ENCODE measurements around the gene IP6K2. TPM values are rescaled to one million over a fixed set of nuclear protein-coding genes. Genes with fewer than 3 reads are reported as not detected.
"Not testable (repeated sequence)": the region's sequence is repeated elsewhere in the genome, so short reads cannot be mapped to it uniquely, and the experiment has no call there.

The IP6K2 gene
- polyA plus RNA-seq, 1 experiment, result 110 TPM

DNA sequence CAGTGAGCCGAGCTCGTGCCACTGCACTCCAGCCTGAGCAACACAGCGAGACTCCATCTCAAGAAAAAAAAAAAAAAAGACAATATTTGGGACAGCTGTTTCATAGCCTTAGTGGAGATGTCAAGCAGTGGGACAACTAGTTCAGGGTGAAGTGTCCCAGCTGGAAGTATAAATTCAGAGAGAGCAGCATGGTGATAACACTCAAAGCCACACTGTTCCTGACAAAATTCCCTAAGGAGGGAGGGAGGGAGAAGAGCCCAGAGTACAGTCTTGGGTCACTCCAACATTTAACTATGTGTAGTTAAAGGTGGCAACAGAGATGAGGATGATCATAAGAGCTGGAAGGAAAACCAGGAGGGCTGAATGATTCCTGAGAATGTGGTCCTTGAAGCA lies 21.1 kb upstream of the IP6K2 start:
- no peaks in the 10 kb centered on the region for H3K27me3 ChIP-seq (ENCODE audit: control insufficient read depth, insufficient read depth, low read length)
- no peak for DNase-seq (ENCODE audit: low read depth, low spot score)
- TF ChIP-seq, protein P1, sequence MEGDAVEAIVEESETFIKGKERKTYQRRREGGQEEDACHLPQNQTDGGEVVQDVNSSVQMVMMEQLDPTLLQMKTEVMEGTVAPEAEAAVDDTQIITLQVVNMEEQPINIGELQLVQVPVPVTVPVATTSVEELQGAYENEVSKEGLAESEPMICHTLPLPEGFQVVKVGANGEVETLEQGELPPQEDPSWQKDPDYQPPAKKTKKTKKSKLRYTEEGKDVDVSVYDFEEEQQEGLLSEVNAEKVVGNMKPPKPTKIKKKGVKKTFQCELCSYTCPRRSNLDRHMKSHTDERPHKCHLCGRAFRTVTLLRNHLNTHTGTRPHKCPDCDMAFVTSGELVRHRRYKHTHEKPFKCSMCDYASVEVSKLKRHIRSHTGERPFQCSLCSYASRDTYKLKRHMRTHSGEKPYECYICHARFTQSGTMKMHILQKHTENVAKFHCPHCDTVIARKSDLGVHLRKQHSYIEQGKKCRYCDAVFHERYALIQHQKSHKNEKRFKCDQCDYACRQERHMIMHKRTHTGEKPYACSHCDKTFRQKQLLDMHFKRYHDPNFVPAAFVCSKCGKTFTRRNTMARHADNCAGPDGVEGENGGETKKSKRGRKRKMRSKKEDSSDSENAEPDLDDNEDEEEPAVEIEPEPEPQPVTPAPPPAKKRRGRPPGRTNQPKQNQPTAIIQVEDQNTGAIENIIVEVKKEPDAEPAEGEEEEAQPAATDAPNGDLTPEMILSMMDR (IDR thresholded peaks at IDR 0.05; ENCODE audit: low read depth, low read length), result no peak
- CTCF ChIA-PET, result interaction anchor here (0.7 to 2.4 kb wide), 7 partner anchors 11 to 127 kb away, joined by 3 to 33 read pairs (median 7); partner anchors contain the start of gene SLC26A6
- H3K27ac ChIP-seq (ENCODE audit: low read depth, low read length), result no peak overlapping the region
- H3K4me3 ChIP-seq (ENCODE audit: low read depth, low read length), result no peak overlapping the region
- H3K9me3 ChIP-seq (ENCODE audit: control insufficient read depth, insufficient read depth, low read length), result no peaks in the 10 kb centered on the region
- POLR2A ChIA-PET, result interaction anchor here (0.6 to 0.8 kb wide), 3 partner anchors 21 to 330 kb away, joined by 3 read pairs; partner anchors contain the start of gene IP6K2

DNA sequence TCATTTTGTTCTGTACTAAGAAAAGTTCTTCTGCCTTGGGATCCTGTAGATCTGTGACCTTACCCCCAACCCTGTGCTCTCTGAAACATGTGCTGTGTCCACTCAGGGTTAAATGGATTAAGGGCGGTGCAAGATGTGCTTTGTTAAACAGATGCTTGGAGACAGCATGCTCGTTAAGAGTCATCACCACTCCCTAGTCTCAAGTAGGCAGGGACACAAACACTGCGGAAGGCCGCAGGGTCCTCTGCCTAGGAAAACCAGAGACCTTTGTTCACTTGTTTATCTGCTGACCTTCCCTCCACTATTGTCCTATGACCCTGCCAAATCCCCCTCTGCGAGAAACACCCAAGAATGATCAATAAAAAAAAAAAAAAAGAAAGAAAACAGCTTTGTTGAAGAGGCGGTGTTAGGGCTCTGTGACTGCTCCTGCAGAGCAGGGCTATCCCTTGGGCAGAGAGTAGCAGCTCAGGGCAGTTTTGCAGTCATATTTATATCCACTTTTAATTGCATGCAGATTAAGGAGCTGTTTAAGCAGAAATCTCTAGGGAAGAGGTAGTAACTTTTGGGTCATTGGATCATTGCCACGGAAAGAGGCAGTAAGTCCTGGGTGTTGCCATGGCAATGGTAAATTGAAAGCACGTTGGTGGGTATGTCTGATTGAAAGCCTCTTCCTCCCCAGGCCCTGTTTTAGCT lies 18.2 kb upstream of the IP6K2 start:
- CTCF ChIA-PET, result interaction anchor here (0.6 to 1.1 kb wide), 2 partner anchors 7 to 234 kb away, joined by 4 to 9 read pairs; no protein-coding TSS in a partner anchor
- H3K27ac ChIP-seq (ENCODE audit: low read depth, low read length); POLR2A ChIA-PET; H3K4me3 ChIP-seq (ENCODE audit: low read depth, low read length); DNase-seq (ENCODE audit: low read depth, low spot score); H3K27me3 ChIP-seq (ENCODE audit: control insufficient read depth, insufficient read depth, low read length); H3K9me3 ChIP-seq (ENCODE audit: control insufficient read depth, insufficient read depth, low read length): not testable (repeated sequence)

DNA sequence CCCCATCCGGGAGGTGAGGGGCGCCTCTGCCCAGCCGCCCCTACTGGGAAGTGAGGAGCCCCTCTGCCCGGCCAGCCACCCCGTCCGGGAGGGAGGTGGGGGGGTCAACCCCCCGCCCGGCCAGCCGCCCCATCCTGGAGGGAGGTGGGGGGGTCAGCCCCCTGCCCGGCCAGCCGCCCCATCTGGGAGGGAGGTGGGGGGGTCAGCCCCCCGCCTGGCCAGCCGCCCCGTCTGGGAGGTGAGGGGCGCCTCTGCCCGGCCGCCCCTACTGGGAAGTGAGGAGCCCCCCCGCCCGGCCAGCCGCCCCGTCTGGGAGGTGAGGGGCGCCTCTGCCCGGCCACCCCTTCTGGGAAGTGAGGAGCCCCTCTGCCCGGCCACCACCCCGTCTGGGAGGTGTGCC lies 17.5 kb upstream of the IP6K2 start:
- POLR2A ChIA-PET, result not testable (repeated sequence)

DNA sequence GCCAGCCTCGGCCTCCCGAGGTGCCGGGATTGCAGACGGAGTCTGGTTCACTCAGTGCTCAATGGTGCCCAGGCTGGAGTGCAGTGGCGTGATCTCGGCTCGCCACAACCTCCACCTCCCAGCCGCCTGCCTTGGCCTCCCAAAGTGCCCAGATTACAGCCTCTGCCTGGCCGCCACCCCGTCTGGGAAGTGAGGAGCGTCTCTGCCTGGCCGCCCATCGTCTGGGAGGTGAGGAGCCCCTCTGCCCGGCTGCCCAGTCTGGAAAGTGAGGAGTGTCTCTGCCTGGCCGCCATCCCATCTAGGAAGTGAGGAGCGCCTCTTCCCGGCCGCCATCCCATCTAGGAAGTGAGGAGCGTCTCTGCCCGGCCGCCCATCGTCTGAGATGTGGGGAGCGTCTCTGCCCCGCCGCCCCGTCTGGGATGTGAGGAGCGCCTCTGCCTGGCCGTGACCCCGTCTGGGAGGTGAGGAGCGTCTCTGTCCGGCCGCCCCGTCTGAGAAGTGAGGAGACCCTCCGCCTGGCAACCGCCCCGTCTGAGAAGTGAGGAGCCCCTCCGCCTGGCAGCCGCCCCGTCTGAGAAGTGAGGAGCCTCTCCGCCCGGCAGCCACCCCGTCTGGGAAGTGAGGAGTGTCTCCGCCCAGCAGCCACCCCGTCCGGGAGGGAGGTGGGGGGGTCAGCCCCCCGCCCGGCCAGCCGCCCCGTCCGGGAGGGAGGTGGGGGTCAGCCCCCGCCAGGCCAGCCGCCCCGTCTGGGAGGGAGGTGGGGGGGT lies 16.9 kb upstream of the IP6K2 start:
- H3K27ac ChIP-seq (ENCODE audit: low read depth, low read length); CTCF ChIA-PET; POLR2A ChIA-PET; H3K9me3 ChIP-seq (ENCODE audit: control insufficient read depth, insufficient read depth, low read length); H3K4me3 ChIP-seq (ENCODE audit: low read depth, low read length); DNase-seq (ENCODE audit: low read depth, low spot score); H3K27me3 ChIP-seq (ENCODE audit: control insufficient read depth, insufficient read depth, low read length): not testable (repeated sequence)

More for the DNA sequence above, 17.5 kb upstream of the IP6K2 start:
- H3K27me3 ChIP-seq (ENCODE audit: control insufficient read depth, insufficient read depth, low read length); H3K9me3 ChIP-seq (ENCODE audit: control insufficient read depth, insufficient read depth, low read length); H3K4me3 ChIP-seq (ENCODE audit: low read depth, low read length); DNase-seq (ENCODE audit: low read depth, low spot score); CTCF ChIA-PET; H3K27ac ChIP-seq (ENCODE audit: low read depth, low read length): not testable (repeated sequence)

DNA sequence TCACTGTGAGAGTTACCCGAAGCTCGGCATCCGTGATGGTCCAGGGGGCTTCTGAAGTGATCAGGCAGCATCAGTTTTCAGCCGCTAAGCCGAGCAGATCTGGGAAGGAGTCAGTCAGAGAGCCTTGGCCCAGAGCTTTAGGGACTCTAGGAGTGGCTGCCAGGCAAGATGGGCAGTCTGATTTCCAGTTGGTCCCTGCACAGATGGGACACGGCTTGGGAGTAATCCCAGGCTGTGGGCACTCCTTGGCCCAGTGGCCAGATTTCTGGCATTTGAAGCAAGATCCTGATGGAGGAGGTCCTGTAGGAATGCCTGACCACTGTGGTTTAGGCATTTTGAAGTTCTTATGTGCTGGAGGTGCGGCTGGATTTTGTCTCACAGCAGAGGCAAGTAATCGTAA lies 10.5 kb upstream of the IP6K2 start:
- Histone ChIP-seq H3K4me3 (ENCODE audit: low read depth, low read length) (no peak overlapping the region), H3K27ac (ENCODE audit: low read depth, low read length) (no peak overlapping the region), H3K27me3 (ENCODE audit: control insufficient read depth, insufficient read depth, low read length) (no peaks in the 10 kb centered on the region), H3K9me3 (ENCODE audit: control insufficient read depth, insufficient read depth, low read length) (peaks cover 2% of the 10 kb centered on the region)
- ChIA-PET POLR2A (no interaction called here), CTCF (interaction anchor here (1.1 kb wide), 1 partner anchor 12 kb away, joined by 10 read pairs; no protein-coding TSS in a partner anchor)
- DNase-seq (ENCODE audit: low read depth, low spot score), result no peak
- TF ChIP-seq, protein P1 (IDR thresholded peaks at IDR 0.05; ENCODE audit: low read depth, low read length), result no peak

DNA sequence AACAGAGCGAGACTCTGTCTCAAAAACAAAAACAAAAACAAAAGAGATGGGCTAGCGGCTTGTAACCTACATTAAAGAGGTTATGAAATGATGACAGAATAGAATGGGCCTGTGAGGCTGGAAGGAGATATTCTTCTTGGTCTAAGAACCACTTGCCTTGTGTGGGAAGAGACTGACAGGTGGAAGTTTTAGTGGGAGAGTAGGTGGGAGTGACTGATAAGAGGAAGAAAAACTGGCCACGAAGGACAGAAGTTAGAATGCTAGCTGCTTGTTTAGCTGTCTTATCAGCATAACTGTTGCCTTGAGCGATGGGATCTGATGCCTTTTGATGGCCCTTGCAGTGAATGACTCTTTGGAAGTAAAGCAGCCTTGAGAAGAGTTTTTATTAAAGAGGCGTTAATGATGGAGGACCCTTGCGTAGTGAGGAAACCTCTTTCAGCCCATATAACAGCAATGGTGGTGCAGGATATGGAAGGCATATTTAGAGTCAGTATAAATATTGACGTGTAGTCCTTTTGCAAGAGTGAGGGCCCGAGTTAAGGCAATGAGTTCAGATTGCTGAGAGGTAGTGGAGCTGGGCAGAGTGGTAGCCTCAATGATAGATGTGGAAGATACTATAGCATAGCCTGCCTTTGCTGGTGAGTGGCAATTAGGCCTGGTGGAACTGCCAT lies 8.3 kb upstream of the IP6K2 start:
- DNase-seq (ENCODE audit: low read depth, low spot score); H3K27ac ChIP-seq (ENCODE audit: low read depth, low read length); POLR2A ChIA-PET; H3K9me3 ChIP-seq (ENCODE audit: control insufficient read depth, insufficient read depth, low read length); H3K4me3 ChIP-seq (ENCODE audit: low read depth, low read length); H3K27me3 ChIP-seq (ENCODE audit: control insufficient read depth, insufficient read depth, low read length): not testable (repeated sequence)
- CTCF ChIA-PET, result interaction anchor here (1.0 to 1.5 kb wide), 2 partner anchors 11 to 14 kb away, joined by 4 to 7 read pairs; no protein-coding TSS in a partner anchor

All from AG04450 (cell line).